GM12878 (cell line): ENCODE measurements around the gene KDSR. TPM values are rescaled to one million over a fixed set of nuclear protein-coding genes. Genes with fewer than 3 reads are reported as not detected.

Experiments
- ATAC-seq: fragments of 200-7000 bp; cut with Tn5 transposase; 3 replicates; pipeline ENCODE4 v1.9.1; 2020; ENCODE audit warnings: mild to moderate bottlenecking, moderate library complexity
- BruUV-seq: library from RNA; stranded (reverse); fragments of 400-500 nt; replicated peaks from 2 replicates; lab custom pipeline; 2021; lab: Mats Ljungman, UMichigan
- CTCF ChIA-PET: fragments of 300-600 bp; sonication (Branson Sonifier 250); formaldehyde crosslinking; extraction: SDS; loops from one replicate; lab custom pipeline; 2021; ENCODE audit warnings: inconsistent platforms; lab: Yijun Ruan, JAX
- POLR2A ChIA-PET: fragments of 350-600 bp; formaldehyde crosslinking; extraction: SDS; loops from one replicate; lab custom pipeline; 2021; ENCODE audit warnings: inconsistent platforms; lab: Charles Lee
- RAD21 ChIA-PET: fragments of 300-600 bp; sonication (Branson Sonifier 250); formaldehyde crosslinking; loops from one replicate; lab custom pipeline; 2023; ENCODE audit warnings: antibody characterized with exemption; ENCODE audit not compliant: unreplicated experiment; lab: Charles Lee
- SMC1A ChIA-PET: fragments of 300-600 bp; sonication (Branson Sonifier 250); formaldehyde crosslinking; loops from one replicate; lab custom pipeline; 2023; ENCODE audit not compliant: unreplicated experiment, uncharacterized antibody; lab: Charles Lee
- DNase-seq: peaks from one replicate; pipeline ENCODE4 v3.0.0-alpha.2; 2011; ENCODE audit warnings: low read depth, low spot score
- FAIRE-seq: peaks from 3 replicates; lab custom pipeline; 2011; peaks lifted over from hg19 to GRCh38; lab: Jason Lieb, UNC
- H2AFZ ChIP-seq: 2 replicates; pipeline ENCODE4 v1.6.0; 2011; ENCODE audit warnings: low read depth, low read length, control low read depth; ENCODE audit not compliant: control insufficient read depth
- H3K27ac ChIP-seq: 2 replicates; pipeline ENCODE4 v1.5.1; 2011; ENCODE audit warnings: control low read depth; ENCODE audit not compliant: control insufficient read depth, insufficient read depth
- H3K27me3 ChIP-seq, 2 experiments: replicated peaks in 1 of 2; 2 replicates each; pipeline versions ENCODE4 v1.6.0 to v1.6.1; 2011; ENCODE audit warnings: low read length in 1 of 2; ENCODE audit not compliant: control insufficient read depth in 2 of 2, insufficient read depth in 2 of 2
- H3K36me3 ChIP-seq, 2 experiments: 2 replicates each; pipeline ENCODE4 v1.5.1; 2011; ENCODE audit warnings: low read length in 1 of 2; ENCODE audit not compliant: control insufficient read depth in 2 of 2, insufficient read depth in 2 of 2
- H3K4me1 ChIP-seq: 2 replicates; pipeline ENCODE4 v1.6.1; 2011; ENCODE audit warnings: mild to moderate bottlenecking, low read length, moderate library complexity, mixed read lengths; ENCODE audit not compliant: control insufficient read depth, insufficient read depth
- H3K4me2 ChIP-seq: 2 replicates; pipeline ENCODE4 v1.6.0; 2011; ENCODE audit warnings: control low read depth; ENCODE audit not compliant: control insufficient read depth, insufficient read depth
- H3K4me3 ChIP-seq: fragments of 200-600 bp; sonication (generic); 2 replicates; pipeline ENCODE4 v1.5.1; 2016
- H3K79me2 ChIP-seq: 2 replicates; pipeline ENCODE4 v1.6.0; 2011; ENCODE audit warnings: low read length; ENCODE audit not compliant: control insufficient read depth, insufficient read depth
- H3K9ac ChIP-seq: 2 replicates; pipeline ENCODE4 v1.8.0; 2011; ENCODE audit warnings: low read length, control low read depth, mixed read lengths; ENCODE audit not compliant: control insufficient read depth, insufficient read depth
- H3K9me3 ChIP-seq: replicated peaks from 3 replicates; pipeline ENCODE4 v1.5.1; 2011; ENCODE audit warnings: mild to moderate bottlenecking, low read length; ENCODE audit not compliant: control insufficient read depth, insufficient read depth
- H4K20me1 ChIP-seq: 2 replicates; pipeline ENCODE4 v1.6.0; 2011; ENCODE audit not compliant: control insufficient read depth, insufficient read depth
- CBFB ChIP-seq: IDR thresholded peaks from 2 replicates; pipeline ENCODE4 v1.6.1; 2016; ENCODE audit warnings: antibody characterized with exemption, low read depth
- EGR1 ChIP-seq, 2 experiments: IDR thresholded peaks; 1 replicate in 1 of 2; 2 replicates in 1 of 2; pipeline ENCODE4 v1.6.1; 2011 to 2012; ENCODE audit warnings: low read depth in 2 of 2, low read length in 2 of 2, borderline replicate concordance in 1 of 2, mild to moderate bottlenecking in 1 of 2, moderate library complexity in 1 of 2
- ESRRA ChIP-seq: IDR thresholded peaks from 2 replicates; pipeline ENCODE4 v1.6.1; 2012; ENCODE audit warnings: mild to moderate bottlenecking, low read length, improper control_type of control experiment
- ETV6 ChIP-seq, 2 experiments: fragments of 450-650 bp in 1 of 2; IDR thresholded peaks in 1 of 2; conservative IDR thresholded peaks in 1 of 2; 2 replicates each; pipeline ENCODE4 v1.6.1; 2014; ENCODE audit warnings: antibody characterized with exemption in 1 of 2, borderline replicate concordance in 1 of 2, low read depth in 1 of 2, mild to moderate bottlenecking in 1 of 2, moderate library complexity in 1 of 2
- JUNB ChIP-seq: IDR thresholded peaks from 2 replicates; pipeline ENCODE4 v1.6.1; 2016; ENCODE audit warnings: antibody characterized with exemption, mild to moderate bottlenecking
- KAT2A ChIP-seq: conservative IDR thresholded peaks from 2 replicates; pipeline ENCODE4 v1.6.1; 2011; ENCODE audit warnings: low read depth, low read length; ENCODE audit not compliant: control insufficient read depth
- MYB ChIP-seq: fragments of 150-350 bp; IDR thresholded peaks from 2 replicates; pipeline ENCODE4 v1.6.1; 2014; ENCODE audit warnings: mild to moderate bottlenecking, low read depth, low read length, borderline replicate concordance
- NBN ChIP-seq: fragments of 450-650 bp; IDR thresholded peaks from 2 replicates; pipeline ENCODE4 v1.6.1; 2016
- NFIC ChIP-seq: IDR thresholded peaks from 2 replicates; pipeline ENCODE4 v1.6.1; 2012; ENCODE audit warnings: low read depth, mild to moderate bottlenecking, inconsistent platforms, low read length, moderate library complexity
- NFXL1 ChIP-seq: fragments of 450-650 bp; IDR thresholded peaks from 2 replicates; pipeline ENCODE4 v1.6.1; 2017; ENCODE audit warnings: antibody characterized with exemption, mild to moderate bottlenecking, borderline replicate concordance
- NFYA ChIP-seq: IDR thresholded peaks from 2 replicates; pipeline ENCODE4 v1.6.1; 2011; ENCODE audit warnings: low read depth, mild to moderate bottlenecking, low read length, improper control_type of control experiment, borderline replicate concordance
- SMAD1 ChIP-seq: fragments of 450-650 bp; IDR thresholded peaks from 2 replicates; pipeline ENCODE4 v1.6.1; 2018; ENCODE audit warnings: mild to moderate bottlenecking, low read depth; ENCODE audit not compliant: partially characterized antibody
- SMARCA5 ChIP-seq: fragments of 450-650 bp; IDR thresholded peaks from 2 replicates; pipeline ENCODE4 v1.6.1; 2017; ENCODE audit warnings: mild to moderate bottlenecking
- SREBF1 ChIP-seq: IDR thresholded peaks from 2 replicates; pipeline ENCODE4 v1.6.1; 2012; ENCODE audit warnings: mild to moderate bottlenecking, low read length
- STAT1 ChIP-seq: fragments of 450-650 bp; conservative IDR thresholded peaks from 2 replicates; pipeline ENCODE4 v1.6.1; 2014; ENCODE audit warnings: antibody characterized with exemption, mild to moderate bottlenecking
- TARDBP ChIP-seq: IDR thresholded peaks from 2 replicates; pipeline ENCODE4 v1.6.1; 2016; ENCODE audit warnings: borderline replicate concordance
- WGBS: methylation state at CpG from one replicate; pipeline ENCODE4 v1.1.6; 2016; ENCODE audit warnings: low lambda C conversion rate; ENCODE audit not compliant: insufficient replicate concordance, insufficient coverage; ENCODE audit errors: missing lambda C conversion rate; 5-methylcytosine and 5-hydroxymethylcytosine counted together
- in situ Hi-C: fragments of 300-500 bp; cut with MboI; formaldehyde crosslinking; loops from 9 replicates; pipeline ENCODE4 v1.14.3; 2018; ENCODE audit warnings: mixed read lengths
- intact Hi-C: fragments of 100-400 bp; cut with micrococcal nuclease; formaldehyde crosslinking; loops from one replicate; pipeline ENCODE4 v1.14.2; 2022; ENCODE audit not compliant: unreplicated experiment
- polyA plus RNA-seq, 11 experiments: library from polyadenylated mRNA; depleted of rRNA in 4 of 11; unstranded in 6 of 11; stranded (reverse) in 5 of 11; fragments of >200 nt; fragmentation: Nextera tagmentation in 4 of 11; fragmentation: Illumina TruSeq in 1 of 11; extraction: Ambion mirVana in 4 of 11; extraction: Trizol in 1 of 11; gene quantifications; 1 replicate in 1 of 11; 2 replicates in 10 of 11; pipeline versions ENCODE4 v1.2.1 to v1.2.3, GENCODE V29; 2011 to 2016; ENCODE audit warnings: inconsistent platforms in 2 of 11, missing spikeins in 2 of 11, low read depth in 1 of 11
- total RNA-seq, 4 experiments: library from RNA; depleted of rRNA in 3 of 4; stranded (reverse); fragments of >200 nt in 3 of 4; fragmentation: Illumina TruSeq in 1 of 4; extraction: Trizol in 1 of 4; gene quantifications; 2 replicates each; pipeline versions ENCODE4 v1.2.1 to v1.2.3, GENCODE V29; 2013 to 2021
- TF ChIP-seq, protein P1 (sequence below): IDR thresholded peaks from 2 replicates; pipeline ENCODE4 v1.6.1; 2012; ENCODE audit warnings: low read depth, low read length, improper control_type of control experiment
- TF ChIP-seq, protein P2 (sequence below): IDR thresholded peaks from 2 replicates; pipeline ENCODE4 v1.6.1; 2012; ENCODE audit warnings: low read depth, low read length, improper control_type of control experiment
- TF ChIP-seq, protein P3 (sequence below): fragments of 450-650 bp; IDR thresholded peaks from 2 replicates; pipeline ENCODE4 v1.6.1; 2017; ENCODE audit warnings: mild to moderate bottlenecking
- TF ChIP-seq, protein P4 (sequence below): fragments of 150-350 bp; IDR thresholded peaks from 2 replicates; pipeline ENCODE4 v1.6.1; 2014; ENCODE audit warnings: mild to moderate bottlenecking, low read depth, low read length

Gene KDSR
- total and polyA plus RNA-seq, 10 of the 15 experiments (the other 5 are each of a cell fraction or from before 2014, with no cell fraction given) = 5.2 to 25.9 (median 14.3) TPM

DNA sequence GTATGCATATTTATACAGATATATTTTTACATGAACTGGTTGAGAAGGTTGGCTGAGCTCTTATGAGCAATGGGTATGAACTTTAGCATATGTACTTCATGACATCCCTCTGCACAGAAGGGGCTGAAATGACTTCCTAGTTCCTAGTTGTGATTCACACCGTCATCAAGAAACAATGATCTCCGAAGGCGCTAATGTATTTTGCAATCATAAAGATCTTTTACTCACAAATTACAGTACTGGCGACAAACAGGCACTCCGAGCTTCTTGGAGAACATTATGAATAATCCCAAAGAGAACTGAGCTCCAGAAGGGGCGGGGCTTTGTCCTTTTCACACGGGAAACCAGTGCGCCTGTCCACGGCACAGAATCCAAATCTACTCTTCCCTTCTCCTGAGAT, 65.6 kb downstream of the KDSR start:
- H3K4me3 ChIP-seq = no peak overlapping the region
- peaks cover 95% of the 10 kb centered on the region for H3K79me2 ChIP-seq
- no peak overlapping the region for H3K9ac ChIP-seq
- DNase-seq (no peak), ATAC-seq (no peak)
- H4K20me1 ChIP-seq = no peaks in the 10 kb centered on the region; the same call in 1 of the 2 replicates
- no peaks in the 10 kb centered on the region for H3K27me3 ChIP-seq
- 18% methylated on average over 9 of the region's 9 CpGs for WGBS
- no peak overlapping the region for H2AFZ ChIP-seq
- TF ChIP-seq NFXL1 = no peak
- TF ChIP-seq ETV6 (conservative IDR thresholded peaks at IDR 0.05 in 1 of 2, IDR thresholded peaks at IDR 0.05 in 1 of 2; ENCODE audit: borderline replicate concordance in 1 of 2, low read depth in 1 of 2) = no peak
- TF ChIP-seq, protein P1, sequence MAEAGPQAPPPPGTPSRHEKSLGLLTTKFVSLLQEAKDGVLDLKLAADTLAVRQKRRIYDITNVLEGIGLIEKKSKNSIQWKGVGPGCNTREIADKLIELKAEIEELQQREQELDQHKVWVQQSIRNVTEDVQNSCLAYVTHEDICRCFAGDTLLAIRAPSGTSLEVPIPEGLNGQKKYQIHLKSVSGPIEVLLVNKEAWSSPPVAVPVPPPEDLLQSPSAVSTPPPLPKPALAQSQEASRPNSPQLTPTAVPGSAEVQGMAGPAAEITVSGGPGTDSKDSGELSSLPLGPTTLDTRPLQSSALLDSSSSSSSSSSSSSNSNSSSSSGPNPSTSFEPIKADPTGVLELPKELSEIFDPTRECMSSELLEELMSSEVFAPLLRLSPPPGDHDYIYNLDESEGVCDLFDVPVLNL = no peak
- no peak for TF ChIP-seq KAT2A
- TF ChIP-seq SREBF1 = no peak
- TF ChIP-seq JUNB = no peak
- TF ChIP-seq, protein P2, sequence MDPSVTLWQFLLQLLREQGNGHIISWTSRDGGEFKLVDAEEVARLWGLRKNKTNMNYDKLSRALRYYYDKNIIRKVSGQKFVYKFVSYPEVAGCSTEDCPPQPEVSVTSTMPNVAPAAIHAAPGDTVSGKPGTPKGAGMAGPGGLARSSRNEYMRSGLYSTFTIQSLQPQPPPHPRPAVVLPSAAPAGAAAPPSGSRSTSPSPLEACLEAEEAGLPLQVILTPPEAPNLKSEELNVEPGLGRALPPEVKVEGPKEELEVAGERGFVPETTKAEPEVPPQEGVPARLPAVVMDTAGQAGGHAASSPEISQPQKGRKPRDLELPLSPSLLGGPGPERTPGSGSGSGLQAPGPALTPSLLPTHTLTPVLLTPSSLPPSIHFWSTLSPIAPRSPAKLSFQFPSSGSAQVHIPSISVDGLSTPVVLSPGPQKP = no peak
- TF ChIP-seq NBN = no peak
- no peak for TF ChIP-seq SMARCA5
- TF ChIP-seq CBFB = no peak
- no peak for TF ChIP-seq MYB
- TF ChIP-seq, protein P3, sequence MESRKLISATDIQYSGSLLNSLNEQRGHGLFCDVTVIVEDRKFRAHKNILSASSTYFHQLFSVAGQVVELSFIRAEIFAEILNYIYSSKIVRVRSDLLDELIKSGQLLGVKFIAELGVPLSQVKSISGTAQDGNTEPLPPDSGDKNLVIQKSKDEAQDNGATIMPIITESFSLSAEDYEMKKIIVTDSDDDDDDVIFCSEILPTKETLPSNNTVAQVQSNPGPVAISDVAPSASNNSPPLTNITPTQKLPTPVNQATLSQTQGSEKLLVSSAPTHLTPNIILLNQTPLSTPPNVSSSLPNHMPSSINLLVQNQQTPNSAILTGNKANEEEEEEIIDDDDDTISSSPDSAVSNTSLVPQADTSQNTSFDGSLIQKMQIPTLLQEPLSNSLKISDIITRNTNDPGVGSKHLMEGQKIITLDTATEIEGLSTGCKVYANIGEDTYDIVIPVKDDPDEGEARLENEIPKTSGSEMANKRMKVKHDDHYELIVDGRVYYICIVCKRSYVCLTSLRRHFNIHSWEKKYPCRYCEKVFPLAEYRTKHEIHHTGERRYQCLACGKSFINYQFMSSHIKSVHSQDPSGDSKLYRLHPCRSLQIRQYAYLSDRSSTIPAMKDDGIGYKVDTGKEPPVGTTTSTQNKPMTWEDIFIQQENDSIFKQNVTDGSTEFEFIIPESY = no peak
- no peak for TF ChIP-seq ESRRA
- TF ChIP-seq STAT1 = no peak
- no peak for TF ChIP-seq EGR1 (IDR thresholded peaks at IDR 0.05; ENCODE audit: borderline replicate concordance in 1 of 2, low read depth in 2 of 2, low read length in 2 of 2)
- no peak for TF ChIP-seq SMAD1
- TF ChIP-seq TARDBP = no peak
- TF ChIP-seq, protein P4, sequence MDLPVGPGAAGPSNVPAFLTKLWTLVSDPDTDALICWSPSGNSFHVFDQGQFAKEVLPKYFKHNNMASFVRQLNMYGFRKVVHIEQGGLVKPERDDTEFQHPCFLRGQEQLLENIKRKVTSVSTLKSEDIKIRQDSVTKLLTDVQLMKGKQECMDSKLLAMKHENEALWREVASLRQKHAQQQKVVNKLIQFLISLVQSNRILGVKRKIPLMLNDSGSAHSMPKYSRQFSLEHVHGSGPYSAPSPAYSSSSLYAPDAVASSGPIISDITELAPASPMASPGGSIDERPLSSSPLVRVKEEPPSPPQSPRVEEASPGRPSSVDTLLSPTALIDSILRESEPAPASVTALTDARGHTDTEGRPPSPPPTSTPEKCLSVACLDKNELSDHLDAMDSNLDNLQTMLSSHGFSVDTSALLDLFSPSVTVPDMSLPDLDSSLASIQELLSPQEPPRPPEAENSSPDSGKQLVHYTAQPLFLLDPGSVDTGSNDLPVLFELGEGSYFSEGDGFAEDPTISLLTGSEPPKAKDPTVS = no peak
- TF ChIP-seq NFYA = no peak
- TF ChIP-seq NFIC = no peak
- TF ChIP-seq, all 136 proteins: peak for 0
- BruUV-seq = no TSS peak
- SMC1A ChIA-PET = interaction anchor here (0.7 to 6.1 kb wide), 15 partner anchors 9 to 181 kb away, joined by 3 to 32 read pairs (median 4); partner anchors contain the start of gene BCL2
- FAIRE-seq = no peak
- Histone ChIP-seq H3K9me3 (no peaks in the 10 kb centered on the region), H3K4me1 (peaks cover 51% of the 10 kb centered on the region), H3K4me2 (no peak overlapping the region; the same call in 1 of the 2 replicates), H3K27ac (peak overlapping the region; percentile 15; the same call in 1 of the 2 replicates), H3K36me3 (peaks cover 13 to 26% of the 10 kb centered on the region in 2 experiments)
- in situ Hi-C loops = no loop called here
- RAD21 ChIA-PET = interaction anchor here (0.7 to 1.8 kb wide), 4 partner anchors 9 to 117 kb away, joined by 3 to 11 read pairs (median 3); no protein-coding TSS in a partner anchor
- intact Hi-C loops = no loop called here
- POLR2A ChIA-PET = interaction anchor here (1.0 to 3.0 kb wide), 4 partner anchors 10 to 120 kb away, joined by 3 to 18 read pairs (median 5); no protein-coding TSS in a partner anchor
- CTCF ChIA-PET = interaction anchor here (2.3 to 5.6 kb wide), 4 partner anchors 11 to 22 kb away, joined by 6 to 26 read pairs (median 12); partner anchors contain the start of gene BCL2
